Keratinocyte (primary cell): ENCODE data around the gene UMODL1. TPM values are rescaled to one million over a fixed set of nuclear protein-coding genes. Genes with fewer than 3 reads are reported as not detected.

Source experiments
- DNase-seq: peaks from one replicate; pipeline ENCODE4 v3.0.0-alpha.2; 2011; ENCODE audit warnings: low read depth, missing footprints, low spot score
- FAIRE-seq: peaks from 2 replicates; lab custom pipeline; 2011; peaks lifted over from hg19 to GRCh38; lab: Jason Lieb, UNC
- H2AFZ ChIP-seq: 2 replicates; pipeline ENCODE4 v1.6.0; 2012; ENCODE audit warnings: low read length, control low read depth, inconsistent platforms; ENCODE audit not compliant: control insufficient read depth
- H3K27ac ChIP-seq: 2 replicates; pipeline ENCODE4 v1.5.1; 2011; ENCODE audit warnings: low read length; ENCODE audit not compliant: control insufficient read depth, insufficient read depth
- H3K27me3 ChIP-seq: 3 replicates; pipeline ENCODE4 v1.6.0; 2011; ENCODE audit warnings: low read length; ENCODE audit not compliant: control insufficient read depth, insufficient read depth; ENCODE audit errors: extremely low read depth
- H3K36me3 ChIP-seq, 2 experiments: 2 replicates in 1 of 2; 3 replicates in 1 of 2; pipeline ENCODE4 v1.5.1; 2011; ENCODE audit warnings: low read length in 2 of 2, mild to moderate bottlenecking in 1 of 2; ENCODE audit not compliant: control insufficient read depth in 2 of 2, insufficient read depth in 2 of 2; ENCODE audit errors: extremely low read depth in 1 of 2
- H3K4me1 ChIP-seq: 3 replicates; pipeline ENCODE4 v1.5.1; 2011; ENCODE audit warnings: low read length; ENCODE audit not compliant: control insufficient read depth, insufficient read depth; ENCODE audit errors: extremely low read depth
- H3K4me2 ChIP-seq: 3 replicates; pipeline ENCODE4 v1.6.0; 2011; ENCODE audit warnings: low read depth, low read length; ENCODE audit not compliant: control insufficient read depth, insufficient read depth; ENCODE audit errors: extremely low read depth
- H3K4me3 ChIP-seq, 3 experiments: fragments of 200-600 bp in 1 of 3; sonication (generic) in 1 of 3; 2 replicates in 2 of 3; 3 replicates in 1 of 3; pipeline ENCODE4 v1.5.1; 2011 to 2016; ENCODE audit warnings: low read length in 3 of 3, mild to moderate bottlenecking in 3 of 3, control low read depth in 2 of 3, inconsistent platforms in 1 of 3, low read depth in 1 of 3, mixed read lengths in 1 of 3, mixed run types in 1 of 3, moderate library complexity in 1 of 3; ENCODE audit not compliant: control insufficient read depth in 2 of 3, insufficient read depth in 2 of 3; ENCODE audit errors: extremely low read depth in 1 of 3
- H3K79me2 ChIP-seq: 2 replicates; pipeline ENCODE4 v1.6.0; 2012; ENCODE audit warnings: low read length; ENCODE audit not compliant: control insufficient read depth, insufficient read depth
- H3K9ac ChIP-seq: 3 replicates; pipeline ENCODE4 v1.6.0; 2011; ENCODE audit warnings: low read length; ENCODE audit not compliant: control insufficient read depth, insufficient read depth; ENCODE audit errors: extremely low read depth
- H3K9me1 ChIP-seq: 3 replicates; pipeline ENCODE4 v1.6.0; 2011; ENCODE audit warnings: low read length; ENCODE audit not compliant: control insufficient read depth, insufficient read depth; ENCODE audit errors: extremely low read depth
- H3K9me3 ChIP-seq: 2 replicates; pipeline ENCODE4 v1.5.1; 2012; ENCODE audit warnings: low read depth, low read length; ENCODE audit not compliant: control insufficient read depth
- H4K20me1 ChIP-seq: 3 replicates; pipeline ENCODE4 v1.6.0; 2011; ENCODE audit warnings: low read length; ENCODE audit not compliant: control insufficient read depth, insufficient read depth; ENCODE audit errors: extremely low read depth
- CTCF ChIP-seq, 3 experiments: IDR thresholded peaks in 1 of 3; conservative IDR thresholded peaks in 1 of 3; optimal IDR thresholded peaks in 1 of 3; 2 replicates in 2 of 3; 3 replicates in 1 of 3; pipeline versions ENCODE3 to v1.5.1; 2011; ENCODE audit warnings: low read length in 3 of 3, mild to moderate bottlenecking in 3 of 3, moderate library complexity in 2 of 3, control low read depth in 1 of 3, inconsistent platforms in 1 of 3; ENCODE audit not compliant: insufficient read depth in 2 of 3; ENCODE audit errors: extremely low read depth in 1 of 3
- EZH2 ChIP-seq: IDR thresholded peaks from one replicate; pipeline ENCODE4 v1.6.1; 2012; ENCODE audit warnings: inconsistent platforms, mild to moderate bottlenecking, low read length, moderate library complexity
- dilution Hi-C: fragments of 300-500 bp; cut with MboI; formaldehyde crosslinking; loops from one replicate; pipeline ENCODE4 v1.7.0; 2020; ENCODE audit warnings: low sequenced_read_pairs; ENCODE audit not compliant: extremely low pct_ligation_motif_present
- polyA plus RNA-seq, 5 experiments: library from polyadenylated mRNA; depleted of rRNA in 3 of 5; stranded (reverse) in 3 of 5; stranded (forward) in 1 of 5; unstranded in 1 of 5; fragments of >200 nt; gene quantifications; 1 replicate in 1 of 5; 2 replicates in 3 of 5; 3 replicates in 1 of 5; pipeline versions ENCODE4 v1.2.1 to v1.2.3, GENCODE V29; 2011 to 2012; ENCODE audit warnings: missing spikeins in 2 of 5, low read depth in 1 of 5, low replicate concordance in 1 of 5

Gene UMODL1
- polyA plus RNA-seq, 1 donor (not counting 4 experiments of a cell fraction or from before 2014, with no cell fraction given) = 0.03 TPM

- Histone ChIP-seq H3K36me3 (no peaks in the 10 kb centered on the region), H3K9ac (no peak overlapping the region), H3K79me2 (no peaks in the 10 kb centered on the region), H4K20me1 (no peaks in the 10 kb centered on the region), H3K9me3 (no peaks in the 10 kb centered on the region), H3K27me3 (peaks cover 5% of the 10 kb centered on the region), H3K27ac (no peak overlapping the region), H3K4me2 (no peak overlapping the region), H3K4me1 (no peaks in the 10 kb centered on the region), H3K4me3 (no peak overlapping the region), H2AFZ (no peak overlapping the region), H3K9me1 (no peaks in the 10 kb centered on the region)
- dilution Hi-C loops = no loop called here
- no peak for DNase-seq
- TF ChIP-seq EZH2 (no peak), CTCF (optimal IDR thresholded peaks at IDR 0.05 in 1 of 3, IDR thresholded peaks at IDR 0.05 in 1 of 3, conservative IDR thresholded peaks at IDR 0.05 in 1 of 3; ENCODE audit: extremely low read depth in 1 of 3, insufficient read depth in 2 of 3, low read length in 3 of 3) (no peak)
- FAIRE-seq = no peak
Measured at GRCh38 chr21:42161401-42161955, 90.4 kb downstream of the UMODL1 start.

GRCh38 chr21:42161956-42162681, 91.0 kb downstream of the UMODL1 start:
- dilution Hi-C loops = no loop called here
- FAIRE-seq (no peak), DNase-seq (no peak)
- Histone ChIP-seq H3K4me1 (no peaks in the 10 kb centered on the region), H4K20me1 (no peaks in the 10 kb centered on the region), H3K36me3 (no peaks in the 10 kb centered on the region), H3K27ac (no peak overlapping the region), H3K9me1 (no peaks in the 10 kb centered on the region), H3K9me3 (no peaks in the 10 kb centered on the region), H3K4me3 (no peak overlapping the region), H3K9ac (no peak overlapping the region), H3K4me2 (no peak overlapping the region), H2AFZ (no peak overlapping the region), H3K27me3 (peaks cover 5% of the 10 kb centered on the region), H3K79me2 (no peaks in the 10 kb centered on the region)
- TF ChIP-seq CTCF (optimal IDR thresholded peaks at IDR 0.05 in 1 of 3, IDR thresholded peaks at IDR 0.05 in 1 of 3, conservative IDR thresholded peaks at IDR 0.05 in 1 of 3; ENCODE audit: extremely low read depth in 1 of 3, insufficient read depth in 2 of 3, low read length in 3 of 3) (no peak), EZH2 (no peak)
